Cortex of kidney (tissue), 1 donor: ENCODE results near the gene CSK.
"Not testable (repeated sequence)": the region's sequence is repeated elsewhere in the genome, so short reads cannot be mapped to it uniquely, and the experiment has no call there.

ENCODE experiments used
- DNase-seq: peaks from one replicate; lab custom pipeline; 2025; lab: John Stamatoyannopoulos, UW

The CSK gene

DNA sequence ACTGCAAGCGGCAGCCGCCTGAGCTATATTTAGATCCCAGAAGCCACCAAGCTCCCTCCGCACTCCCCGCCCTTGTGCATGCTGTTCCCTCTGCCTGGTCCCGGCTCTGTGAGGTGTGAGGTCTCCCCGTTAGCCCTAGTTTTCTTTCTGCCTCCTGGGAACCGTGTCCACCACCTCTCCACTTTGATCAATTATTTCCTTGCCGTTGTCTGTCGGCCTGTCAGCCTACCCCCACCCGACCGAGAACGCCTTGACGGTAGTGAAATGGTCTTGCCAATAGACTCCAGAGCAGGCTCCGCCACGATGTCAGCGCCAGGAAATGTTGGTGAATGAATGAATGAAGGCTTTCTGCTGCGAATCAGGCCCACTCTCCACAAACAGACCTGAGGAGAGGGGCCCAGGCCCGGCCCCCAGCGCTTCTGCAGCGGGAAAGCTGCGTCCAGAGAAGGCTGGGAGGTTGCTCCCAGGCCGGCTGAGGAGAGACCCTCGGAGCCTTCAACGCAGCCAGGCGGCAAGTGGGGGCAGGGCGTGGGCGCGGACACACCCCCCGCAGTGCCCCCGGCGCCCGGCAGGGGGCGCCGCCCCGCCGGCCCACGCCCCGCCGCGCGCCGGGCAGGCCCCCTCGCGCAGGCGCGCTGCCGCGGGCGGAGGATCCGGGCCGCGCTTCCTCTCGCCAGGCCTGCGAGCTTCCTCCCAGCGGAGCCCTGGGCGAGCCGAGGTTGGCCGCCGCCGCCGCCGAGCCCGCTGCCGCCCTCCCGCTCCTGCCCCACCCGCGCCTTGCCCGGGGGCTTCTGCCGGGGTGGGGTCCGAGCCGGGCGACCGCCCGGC lies at the start of gene CSK:
Gene CSK (plus strand): TSS at position 650 of the 828 bp plus-strand sequence. CDS start 16,218 bp downstream, outside the sequence.
- DNase-seq, result no peak

GRCh38 chr15:74732846-74733245 lies 49.0 kb upstream of the CSK start:
- DNase-seq, result no peak

DNA sequence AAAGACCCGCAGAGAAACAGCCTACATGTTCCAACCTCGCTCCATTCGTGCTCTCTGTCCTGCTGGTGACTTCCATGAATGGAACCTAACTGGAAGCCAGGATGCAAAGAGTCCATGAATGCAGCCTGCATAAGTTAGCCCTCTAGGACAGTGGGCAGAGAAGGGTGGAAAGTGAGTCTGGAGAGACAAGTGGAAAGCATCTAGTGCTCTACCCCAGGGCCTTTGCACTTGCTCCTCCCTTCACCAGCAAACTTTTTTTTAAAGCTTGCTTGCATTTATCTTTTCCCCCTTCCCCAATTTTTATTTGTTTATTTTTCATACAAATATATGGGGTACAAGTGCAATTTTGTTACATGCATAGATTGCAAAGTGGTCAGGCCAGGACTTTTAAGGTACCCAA lies 48.6 kb upstream of the CSK start:
- DNase-seq, result no peak

- DNase-seq, result no peak
Measured at GRCh38 chr15:74735305-74735704, 46.6 kb upstream of the CSK start.

DNA sequence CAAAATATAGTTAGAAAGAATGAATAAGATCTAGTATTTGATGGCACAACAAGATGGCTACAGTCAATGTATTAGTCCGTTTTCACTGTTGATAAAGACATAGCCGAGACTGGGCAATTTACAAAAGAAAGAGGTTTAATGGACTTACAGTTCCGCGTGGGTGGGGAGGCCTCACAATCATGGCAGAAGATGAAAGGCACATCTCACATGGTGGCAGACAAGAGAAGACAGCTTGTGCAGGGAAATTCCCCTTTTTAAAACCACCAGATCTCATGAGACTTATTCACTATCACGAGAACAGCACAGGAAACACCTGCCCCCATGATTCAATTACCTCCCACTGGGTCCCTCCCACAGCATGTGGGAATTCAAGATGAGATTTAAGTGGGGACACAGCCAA lies 43.6 kb upstream of the CSK start:
- not testable (repeated sequence) for DNase-seq

DNA sequence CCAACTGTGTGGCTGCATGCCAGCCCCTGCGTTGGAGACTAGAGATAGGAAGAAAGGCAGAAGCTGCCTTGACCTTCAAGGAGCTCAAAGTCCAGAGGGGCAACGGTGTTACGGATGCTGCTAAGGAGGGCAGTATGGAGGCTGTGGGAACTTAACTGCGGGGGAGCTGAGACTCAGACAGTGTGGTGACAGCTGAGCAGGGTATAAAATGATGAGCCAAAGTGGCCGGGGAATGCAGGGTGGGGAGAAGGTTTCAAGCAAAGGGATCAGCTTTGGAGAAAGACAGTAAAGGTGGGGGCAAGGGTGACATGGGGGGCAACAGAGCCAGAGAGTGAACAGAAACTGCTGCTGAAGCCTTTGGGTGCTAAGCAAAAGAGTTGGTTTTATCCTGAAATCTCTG lies 39.5 kb upstream of the CSK start:
- no peak for DNase-seq

GRCh38 chr15:74746389-74746788 lies 35.5 kb upstream of the CSK start:
- DNase-seq, result no peak

GRCh38 chr15:74748322-74748946 lies 33.4 kb upstream of the CSK start, which contains the start of gene CYP1A2:
CYP1A2 (plus strand) TSS chr15:74748845; CDS start chr15:74749739, 894 bp downstream.
- no peak for DNase-seq

DNA sequence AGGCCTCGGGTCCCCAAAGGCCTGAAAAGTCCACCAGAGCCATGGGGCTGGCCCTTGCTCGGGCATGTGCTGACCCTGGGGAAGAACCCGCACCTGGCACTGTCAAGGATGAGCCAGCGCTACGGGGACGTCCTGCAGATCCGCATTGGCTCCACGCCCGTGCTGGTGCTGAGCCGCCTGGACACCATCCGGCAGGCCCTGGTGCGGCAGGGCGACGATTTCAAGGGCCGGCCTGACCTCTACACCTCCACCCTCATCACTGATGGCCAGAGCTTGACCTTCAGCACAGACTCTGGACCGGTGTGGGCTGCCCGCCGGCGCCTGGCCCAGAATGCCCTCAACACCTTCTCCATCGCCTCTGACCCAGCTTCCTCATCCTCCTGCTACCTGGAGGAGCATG lies 32.0 kb upstream of the CSK start:
- no peak for DNase-seq

- no peak for DNase-seq
Measured at GRCh38 chr15:74750751-74751150, 31.1 kb upstream of the CSK start.

- no peak for DNase-seq
Measured at GRCh38 chr15:74752011-74752410, 29.9 kb upstream of the CSK start.

DNA sequence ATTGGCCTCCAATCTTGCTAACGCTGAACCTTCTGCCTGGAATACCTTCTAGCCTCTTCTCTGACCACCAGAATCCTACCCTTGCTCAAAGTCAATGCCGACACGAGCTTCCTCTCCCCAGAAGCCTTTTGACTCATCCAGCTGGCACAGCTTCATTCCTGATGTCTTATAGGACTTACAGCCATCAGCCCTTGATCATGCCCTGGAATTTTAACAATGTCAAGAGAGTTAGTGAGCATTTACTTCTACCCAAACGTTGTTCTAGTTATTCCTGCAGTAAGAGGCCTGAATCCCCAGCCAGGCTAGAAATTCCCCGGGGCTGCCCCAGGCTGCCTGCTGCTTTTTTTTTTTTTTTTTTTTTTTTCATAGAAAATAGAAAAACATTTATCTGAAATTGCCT lies 29.3 kb upstream of the CSK start:
- DNase-seq, result no peak

GRCh38 chr15:74754593-74755215 lies 27.2 kb upstream of the CSK start:
- no peak for DNase-seq

DNA sequence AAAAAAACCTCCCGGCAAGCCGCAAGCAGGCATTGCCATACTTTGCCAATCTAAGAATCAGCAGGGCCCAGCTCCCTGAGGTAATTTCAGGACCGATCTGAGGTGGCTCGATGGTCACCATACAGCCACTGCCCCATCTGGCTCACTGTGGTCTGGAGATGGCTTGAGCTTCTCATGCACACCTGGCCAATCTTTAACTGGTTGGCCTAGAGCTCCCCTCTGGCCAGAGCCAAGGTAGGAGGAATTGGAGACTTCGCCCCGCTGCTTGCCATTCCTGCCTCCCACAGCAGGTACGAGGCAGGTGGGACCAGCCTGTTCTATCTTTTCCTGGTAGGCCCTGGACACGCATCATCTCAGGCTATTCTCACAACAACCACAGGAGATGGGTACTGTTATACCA lies 23.1 kb upstream of the CSK start:
- DNase-seq, result no peak

- DNase-seq, result no peak
Measured at GRCh38 chr15:74762791-74763150, 19.1 kb upstream of the CSK start.

- no peak for DNase-seq
Measured at GRCh38 chr15:74763416-74763815, 18.5 kb upstream of the CSK start.

DNA sequence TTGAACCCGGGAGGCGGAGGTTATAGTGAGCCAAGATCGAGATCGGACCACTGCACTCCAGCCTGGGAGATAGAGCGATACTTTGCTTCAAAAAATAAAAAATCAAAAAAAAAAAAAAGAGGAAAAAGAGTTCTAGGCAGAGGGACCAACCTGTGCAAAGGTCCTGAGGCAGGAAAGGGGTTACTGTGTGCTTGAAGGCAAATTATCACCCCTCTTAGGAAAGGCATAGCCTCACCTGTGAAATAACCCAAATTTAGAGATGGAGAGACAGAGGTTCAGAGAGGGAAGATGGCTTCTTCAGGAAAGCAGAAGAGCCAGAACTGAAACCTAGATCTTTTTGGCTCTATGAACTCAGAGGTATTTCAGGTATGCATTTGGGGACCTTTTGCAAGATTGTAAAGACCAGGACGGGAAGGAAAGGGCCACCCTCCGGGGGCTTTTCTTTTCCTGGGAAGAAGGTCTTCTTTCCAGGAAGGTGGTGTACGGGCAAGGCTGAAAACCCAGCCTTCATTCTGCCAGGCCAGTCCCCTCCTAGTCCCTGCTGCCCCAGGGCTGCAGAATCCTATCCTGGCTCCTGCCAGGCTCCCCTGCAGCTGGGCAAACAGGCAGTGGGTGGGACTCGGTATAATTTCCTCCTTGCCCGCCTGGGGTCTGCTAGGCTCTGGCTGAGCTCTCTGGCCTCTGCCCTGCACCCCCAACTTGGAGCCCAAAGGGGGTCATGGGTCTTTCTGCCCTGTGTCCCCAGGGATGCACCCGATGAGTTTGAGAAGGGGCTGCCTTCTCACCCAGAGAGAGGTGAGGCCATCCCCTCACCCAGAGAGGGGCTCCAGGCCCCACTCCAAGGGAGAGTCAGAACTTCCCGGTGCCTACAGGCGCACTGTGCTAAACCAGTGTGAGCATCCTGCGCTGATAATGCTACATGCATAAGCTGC lies 14.4 kb upstream of the CSK start:
- DNase-seq, result no peak

- DNase-seq, result no peak
Measured at GRCh38 chr15:74768099-74768770, 13.6 kb upstream of the CSK start.

GRCh38 chr15:74768771-74769342 lies 13.0 kb upstream of the CSK start:
- no peak for DNase-seq

- no peak for DNase-seq
Measured at GRCh38 chr15:74769463-74770025, 12.3 kb upstream of the CSK start.
